BLaER1 treated with 17β-estradiol and CSF1 and Interleukin-3, amounts not matched to agents 10 nM and 100 nM (cell line): ENCODE data around the gene AUTS2.

ENCODE experiments used
- H3K27ac ChIP-seq, 11 experiments: shearing (Covaris generic); formaldehyde crosslinking; 2 replicates each; pipeline ENCODE4 v1.8.1; 2022
- H3K27me3 ChIP-seq, 11 experiments: shearing (Covaris generic); formaldehyde crosslinking; 2 replicates each; pipeline ENCODE4 v1.8.1; 2022
- H3K36me3 ChIP-seq, 11 experiments: shearing (Covaris generic); formaldehyde crosslinking; 2 replicates each; pipeline ENCODE4 v1.8.1; 2022
- H3K4me1 ChIP-seq, 10 experiments: shearing (Covaris generic); formaldehyde crosslinking; 2 replicates each; pipeline ENCODE4 v1.8.1; 2022
- H3K4me2 ChIP-seq, 11 experiments: shearing (Covaris generic); formaldehyde crosslinking; 2 replicates each; pipeline ENCODE4 v1.8.1; 2022
- H3K4me3 ChIP-seq, 10 experiments: shearing (Covaris generic); formaldehyde crosslinking; 2 replicates each; pipeline ENCODE4 v1.8.1; 2022
- H3K9ac ChIP-seq, 11 experiments: shearing (Covaris generic); formaldehyde crosslinking; 2 replicates each; pipeline ENCODE4 v1.8.1; 2022
- H3K9me3 ChIP-seq, 11 experiments: shearing (Covaris generic); formaldehyde crosslinking; replicated peaks in 1 of 11; 2 replicates each; pipeline ENCODE4 v1.8.1; 2022
- H4K20me1 ChIP-seq, 11 experiments: shearing (Covaris generic); formaldehyde crosslinking; 2 replicates each; pipeline ENCODE4 v1.8.1; 2022
- Cebpa-rat ChIP-seq, 11 experiments: shearing (Covaris generic); IDR thresholded peaks; 2 replicates each; pipeline ENCODE4 v1.8.1; 2022

The AUTS2 gene

GRCh38 chr7:69893906-69894305 lies 295.6 kb downstream of the AUTS2 start:
- no peak for TF ChIP-seq Cebpa-rat (IDR thresholded peaks at IDR 0.05)
- H3K27ac ChIP-seq: no peak overlapping the region
- H3K9ac ChIP-seq: no peak overlapping the region
- peaks cover 0 to 6% (median 1%) of the 10 kb centered on the region in 11 experiments; a peak in 8 of 22 replicates for H3K36me3 ChIP-seq
- H3K9me3 ChIP-seq: peaks cover 0 to 8% (median 4%) of the 10 kb centered on the region in 11 experiments; a peak in 6 of 22 replicates
- H3K27me3 ChIP-seq: no peaks in the 10 kb centered on the region
- H4K20me1 ChIP-seq: peaks cover 5 to 71% (median 27%) of the 10 kb centered on the region in 11 experiments; a peak in 18 of 22 replicates
- H3K4me2 ChIP-seq: no peak overlapping the region
- peaks cover 0 to 68% (median 35%) of the 10 kb centered on the region in 10 experiments; a peak in 12 of 20 replicates for H3K4me1 ChIP-seq
- H3K4me3 ChIP-seq: no peak overlapping the region

GRCh38 chr7:69895446-69895845 lies 297.2 kb downstream of the AUTS2 start:
- Histone ChIP-seq H3K9ac (no peak overlapping the region), H3K4me3 (no peak overlapping the region), H3K4me1 (peaks cover 0 to 53% (median 22%) of the 10 kb centered on the region in 10 experiments; a peak in 12 of 20 replicates), H4K20me1 (peaks cover 0 to 56% (median 26%) of the 10 kb centered on the region in 11 experiments; a peak in 18 of 22 replicates), H3K9me3 (peaks cover 0 to 8% (median 4%) of the 10 kb centered on the region in 11 experiments; a peak in 6 of 22 replicates), H3K36me3 (peaks cover 9 to 21% (median 16%) of the 10 kb centered on the region in 11 experiments; a peak in 18 of 22 replicates), H3K4me2 (peak overlapping the region in 3 of 11 experiments; percentile 1 to 32 (median 20); a peak in 4 of 22 replicates), H3K27ac (no peak overlapping the region), H3K27me3 (no peaks in the 10 kb centered on the region)
- TF ChIP-seq Cebpa-rat (IDR thresholded peaks at IDR 0.05): no peak

- H3K27ac ChIP-seq: no peak overlapping the region
- H3K4me2 ChIP-seq: peak overlapping the region in 7 of 11 experiments; percentile 1 to 42 (median 20); a peak in 10 of 22 replicates
- H3K36me3 ChIP-seq: peaks cover 9 to 24% (median 16%) of the 10 kb centered on the region in 11 experiments; a peak in 18 of 22 replicates
- H3K27me3 ChIP-seq: no peaks in the 10 kb centered on the region
- peaks cover 0 to 46% (median 21%) of the 10 kb centered on the region in 10 experiments; a peak in 12 of 20 replicates for H3K4me1 ChIP-seq
- no peak overlapping the region for H3K4me3 ChIP-seq
- peaks cover 0 to 8% (median 4%) of the 10 kb centered on the region in 11 experiments; a peak in 6 of 22 replicates for H3K9me3 ChIP-seq
- no peak for TF ChIP-seq Cebpa-rat (IDR thresholded peaks at IDR 0.05)
- peaks cover 0 to 50% (median 24%) of the 10 kb centered on the region in 11 experiments; a peak in 18 of 22 replicates for H4K20me1 ChIP-seq
- no peak overlapping the region for H3K9ac ChIP-seq
Measured at GRCh38 chr7:69896121-69896520, 297.8 kb downstream of the AUTS2 start.

- Histone ChIP-seq H3K4me1 (peaks cover 3 to 58% (median 33%) of the 10 kb centered on the region in 10 experiments; a peak in 18 of 20 replicates), H3K27me3 (no peaks in the 10 kb centered on the region), H3K36me3 (peaks cover 9 to 32% (median 17%) of the 10 kb centered on the region in 11 experiments; a peak in 18 of 22 replicates), H3K9ac (no peak overlapping the region), H3K4me3 (no peak overlapping the region), H3K4me2 (peak overlapping the region in 5 of 11 experiments; percentile 4 to 32 (median 24); a peak in 6 of 22 replicates), H3K9me3 (peaks cover 0 to 8% (median 4%) of the 10 kb centered on the region in 11 experiments; a peak in 6 of 22 replicates), H4K20me1 (peaks cover 0 to 42% (median 14%) of the 10 kb centered on the region in 11 experiments; a peak in 17 of 22 replicates), H3K27ac (no peak overlapping the region)
- no peak for TF ChIP-seq Cebpa-rat (IDR thresholded peaks at IDR 0.05)
Measured at GRCh38 chr7:69898189-69898588, 299.9 kb downstream of the AUTS2 start.

- Histone ChIP-seq H3K4me3 (no peak overlapping the region), H3K4me1 (peaks cover 18 to 61% (median 51%) of the 10 kb centered on the region in 10 experiments), H3K36me3 (peaks cover 9 to 32% (median 17%) of the 10 kb centered on the region in 11 experiments; a peak in 18 of 22 replicates), H3K27me3 (no peaks in the 10 kb centered on the region), H3K4me2 (peak overlapping the region in 10 of 11 experiments; percentile 13 to 62 (median 48); a peak in 18 of 22 replicates), H3K27ac (0 out of 22 replicates have a peak overlapping the region, but pooled peaks of 3 of the 11 experiments have one; percentile 0 to 8 (median 4)), H3K9me3 (0 out of 22 replicates have a peak, but pooled peaks cover 0 to under 1% (median 0%) of the 10 kb centered on the region in 11 experiments), H4K20me1 (peaks cover 0 to 29% (median 18%) of the 10 kb centered on the region in 11 experiments; a peak in 11 of 22 replicates), H3K9ac (no peak overlapping the region)
- no peak for TF ChIP-seq Cebpa-rat (IDR thresholded peaks at IDR 0.05)
Measured at GRCh38 chr7:69903410-69903809, 305.1 kb downstream of the AUTS2 start.

- H4K20me1 ChIP-seq: peaks cover 0 to 24% (median 17%) of the 10 kb centered on the region in 11 experiments; a peak in 11 of 22 replicates
Measured at GRCh38 chr7:69906283-69906995, 308.2 kb downstream of the AUTS2 start.

GRCh38 chr7:69907720-69908119 lies 309.4 kb downstream of the AUTS2 start:
- Histone ChIP-seq H3K27ac (peak overlapping the region in 2 of 11 experiments; percentile 74 to 75; a peak in 1 of 22 replicates), H3K4me2 (peak overlapping the region in 6 of 11 experiments; percentile 14 to 84 (median 78); a peak in 10 of 22 replicates)

More at GRCh38 chr7:69906283-69906995, 308.2 kb downstream of the AUTS2 start:
- Histone ChIP-seq H3K36me3 (peaks cover 6 to 25% (median 17%) of the 10 kb centered on the region in 11 experiments), H3K27me3 (no peaks in the 10 kb centered on the region), H3K27ac (peak overlapping the region in 7 of 11 experiments; percentile 46 to 77 (median 66); a peak in 14 of 22 replicates), H3K4me2 (peak overlapping the region; percentile 41 to 84 (median 77)), H3K9ac (peak overlapping the region in 7 of 11 experiments; percentile 9 to 64 (median 48); a peak in 11 of 22 replicates), H3K4me1 (peaks cover 18 to 59% (median 54%) of the 10 kb centered on the region in 10 experiments), H3K4me3 (no peak overlapping the region), H3K9me3 (peaks cover 16 to 24% (median 22%) of the 10 kb centered on the region in 11 experiments)
- TF ChIP-seq Cebpa-rat (IDR thresholded peaks at IDR 0.05): peak in 5 of 11 experiments; percentile 14 to 87 (median 61); a peak in 7 of 22 replicates

GRCh38 chr7:69908454-69908853 lies 310.2 kb downstream of the AUTS2 start:
- peaks cover 0 to 24% (median 15%) of the 10 kb centered on the region in 11 experiments; a peak in 11 of 22 replicates for H4K20me1 ChIP-seq
- H3K4me1 ChIP-seq: peaks cover 13 to 44% (median 39%) of the 10 kb centered on the region in 10 experiments
- no peak for TF ChIP-seq Cebpa-rat (IDR thresholded peaks at IDR 0.05)
- H3K4me3 ChIP-seq: no peak overlapping the region
- no peak overlapping the region for H3K9ac ChIP-seq
- no peaks in the 10 kb centered on the region for H3K27me3 ChIP-seq
- no peak overlapping the region for H3K27ac ChIP-seq
- peak overlapping the region in 4 of 11 experiments; percentile 7 to 67 (median 14); a peak in 3 of 22 replicates for H3K4me2 ChIP-seq
- H3K9me3 ChIP-seq: peaks cover 26 to 43% (median 35%) of the 10 kb centered on the region in 11 experiments
- peaks cover 13 to 45% (median 26%) of the 10 kb centered on the region in 11 experiments for H3K36me3 ChIP-seq

More at GRCh38 chr7:69907720-69908119, 309.4 kb downstream of the AUTS2 start:
- H3K36me3 ChIP-seq: peaks cover 13 to 37% (median 26%) of the 10 kb centered on the region in 11 experiments
- H3K27me3 ChIP-seq: no peaks in the 10 kb centered on the region
- TF ChIP-seq Cebpa-rat (IDR thresholded peaks at IDR 0.05): no peak
- no peak overlapping the region for H3K4me3 ChIP-seq
- H3K4me1 ChIP-seq: peaks cover 18 to 51% (median 46%) of the 10 kb centered on the region in 10 experiments
- H3K9me3 ChIP-seq: peaks cover 26 to 36% (median 33%) of the 10 kb centered on the region in 11 experiments
- peaks cover 0 to 24% (median 15%) of the 10 kb centered on the region in 11 experiments; a peak in 11 of 22 replicates for H4K20me1 ChIP-seq
- H3K9ac ChIP-seq: no peak overlapping the region
